ENCODE measurements around the gene LIMD2. TPM values are rescaled to one million over a fixed set of nuclear protein-coding genes. Genes with fewer than 3 reads are reported as not detected.

LIMD2 gene
- polyA plus RNA-seq, 3 donors, result 315 to 631 (median 334) TPM

GRCh38 chr17:63676584-63676983 is 23.3 kb downstream of the LIMD2 start:
- Histone ChIP-seq H2AFZ (ENCODE audit: insufficient read depth, low read depth, low read length, poor library complexity, severe bottlenecking) (no peak overlapping the region), H3K9ac (ENCODE audit: insufficient read depth, low read length, poor library complexity, severe bottlenecking) (no peak overlapping the region), H4K20me1 (ENCODE audit: insufficient read depth, low read length) (peaks cover 100% of the 10 kb centered on the region), H3K27ac (ENCODE audit: low read depth in 1 of 2, low read length in 2 of 2) (peak overlapping the region in 1 of 2 donors; percentile 56), H3K36me3 (replicated peaks in 1 of 2; ENCODE audit: control insufficient read depth in 1 of 2, insufficient read depth in 2 of 2, low read length in 2 of 2) (peaks cover 91 to 100% of the 10 kb centered on the region in 2 donors), H3K4me1 (ENCODE audit: control insufficient read depth in 1 of 2, insufficient read depth in 2 of 2, low read length in 2 of 2) (peaks cover 15 to 23% of the 10 kb centered on the region in 2 donors), H3K4me3 (replicated peaks in 1 of 3; ENCODE audit: low read depth in 2 of 3, low read length in 3 of 3) (no peak overlapping the region), H3K79me2 (ENCODE audit: insufficient read depth, low read length) (peaks cover 54% of the 10 kb centered on the region), H3K27me3 (ENCODE audit: control insufficient read depth in 2 of 2, insufficient read depth in 2 of 2, low read length in 2 of 2) (no peaks in the 10 kb centered on the region), H3K4me2 (replicated peaks; ENCODE audit: extremely low read depth, low read length, poor library complexity, severe bottlenecking) (no peak overlapping the region), H3K9me3 (replicated peaks in 1 of 2; ENCODE audit: control insufficient read depth in 1 of 2, insufficient read depth in 1 of 2, low read length in 2 of 2) (no peaks in the 10 kb centered on the region)
- Mint-ChIP-seq H3K27me3 (ENCODE audit: low read depth in 3 of 3) (peaks cover 0 to 2% (median 0%) of the 10 kb centered on the region in 3 donors), H3K36me3 (peaks cover 86 to 99% of the 10 kb centered on the region in 2 donors), H3K27ac (peak overlapping the region in 1 of 7 donors; percentile 26), H3K4me1 (peaks cover 28% of the 10 kb centered on the region), H3K9me3 (peaks cover 0 to 4% (median 0%) of the 10 kb centered on the region in 7 donors), H3K4me3 (no peak overlapping the region)
- WGBS (ENCODE audit: insufficient coverage), result 31% methylated on average over 3 of the region's 3 CpGs
- intact Hi-C loops (cut with micrococcal nuclease), result no loop called here
- DNase-seq, result no peak
- no peak for TF ChIP-seq CTCF (IDR thresholded peaks at IDR 0.05)

GRCh38 chr17:63675607-63676546 is 24.0 kb downstream of the LIMD2 start:
- Histone ChIP-seq H3K27ac (ENCODE audit: low read depth in 1 of 2, low read length in 2 of 2) (peak overlapping the region in 1 of 2 donors; percentile 56), H3K79me2 (ENCODE audit: insufficient read depth, low read length) (peaks cover 55% of the 10 kb centered on the region), H3K4me1 (ENCODE audit: control insufficient read depth in 1 of 2, insufficient read depth in 2 of 2, low read length in 2 of 2) (peaks cover 15 to 21% of the 10 kb centered on the region in 2 donors), H3K36me3 (replicated peaks in 1 of 2; ENCODE audit: control insufficient read depth in 1 of 2, insufficient read depth in 2 of 2, low read length in 2 of 2) (peaks cover 85 to 100% of the 10 kb centered on the region in 2 donors), H3K4me3 (replicated peaks in 1 of 3; ENCODE audit: low read depth in 2 of 3, low read length in 3 of 3) (no peak overlapping the region), H2AFZ (ENCODE audit: insufficient read depth, low read depth, low read length, poor library complexity, severe bottlenecking) (no peak overlapping the region), H3K4me2 (replicated peaks; ENCODE audit: extremely low read depth, low read length, poor library complexity, severe bottlenecking) (no peak overlapping the region), H3K9me3 (replicated peaks in 1 of 2; ENCODE audit: control insufficient read depth in 1 of 2, insufficient read depth in 1 of 2, low read length in 2 of 2) (no peaks in the 10 kb centered on the region), H4K20me1 (ENCODE audit: insufficient read depth, low read length) (peaks cover 100% of the 10 kb centered on the region), H3K27me3 (ENCODE audit: control insufficient read depth in 2 of 2, insufficient read depth in 2 of 2, low read length in 2 of 2) (no peaks in the 10 kb centered on the region), H3K9ac (ENCODE audit: insufficient read depth, low read length, poor library complexity, severe bottlenecking) (no peak overlapping the region)
- Mint-ChIP-seq H3K36me3 (peaks cover 83 to 99% of the 10 kb centered on the region in 2 donors), H3K27me3 (ENCODE audit: low read depth in 3 of 3) (peaks cover 0 to 2% (median 0%) of the 10 kb centered on the region in 3 donors), H3K4me1 (peaks cover 23% of the 10 kb centered on the region), H3K4me3 (no peak overlapping the region), H3K9me3 (peaks cover 0 to 4% (median 0%) of the 10 kb centered on the region in 7 donors), H3K27ac (peak overlapping the region; percentile 6 to 88 (median 51))
- TF ChIP-seq CTCF (IDR thresholded peaks at IDR 0.05), result no peak
- intact Hi-C loops (cut with micrococcal nuclease), result no loop called here
- 54% methylated on average over 6 of the region's 6 CpGs for WGBS (ENCODE audit: insufficient coverage)
- DNase-seq, result no peak
